SK-N-SH treated with all-trans-retinoic acid at 6 μM for 48 hours (cell line): ENCODE measurements around the gene SEPTIN7.

Experiments
- ATAC-seq: fragments of 200-7000 bp; cut with Tn5 transposase; 3 replicates; pipeline ENCODE4 v1.9.1; 2020; ENCODE audit warnings: mild to moderate bottlenecking, moderate library complexity
- ARNTL ChIP-seq: fragments of 450-650 bp; formaldehyde crosslinking; IDR thresholded peaks from 2 replicates; pipeline ENCODE4 v1.5.0; 2020; ENCODE audit warnings: low read depth, mild to moderate bottlenecking, moderate library complexity, borderline replicate concordance
- CREB5 ChIP-seq: fragments of 250-450 bp; sonication (Bioruptor Pico); IDR thresholded peaks from 2 replicates; pipeline ENCODE4 v1.5.1; 2020; ENCODE audit warnings: low read depth, mild to moderate bottlenecking, moderate library complexity
- CSDC2 ChIP-seq: fragments of 250-450 bp; sonication (Bioruptor Pico); IDR thresholded peaks from 2 replicates; pipeline ENCODE4 v1.5.0; 2020; ENCODE audit warnings: mild to moderate bottlenecking, moderate library complexity
- CSRNP3 ChIP-seq: fragments of 250-450 bp; sonication (Bioruptor Pico); IDR thresholded peaks from 2 replicates; pipeline ENCODE4 v1.5.1; 2021; ENCODE audit warnings: mild to moderate bottlenecking, moderate library complexity
- ESRRG ChIP-seq: fragments of 250-450 bp; sonication (Bioruptor Pico); IDR thresholded peaks from 2 replicates; pipeline ENCODE4 v1.6.1; 2021; ENCODE audit warnings: mild to moderate bottlenecking
- GLIS3 ChIP-seq: fragments of 250-450 bp; sonication (Bioruptor Pico); IDR thresholded peaks from 2 replicates; pipeline ENCODE4 v1.5.0; 2020; ENCODE audit warnings: mild to moderate bottlenecking, moderate library complexity
- ISL1 ChIP-seq: fragments of 250-450 bp; sonication (Bioruptor Pico); IDR thresholded peaks from 2 replicates; pipeline ENCODE4 v2.1.2; 2022; ENCODE audit warnings: mild to moderate bottlenecking, moderate library complexity
- OSR1 ChIP-seq: fragments of 250-450 bp; sonication (Bioruptor Pico); IDR thresholded peaks from 2 replicates; pipeline ENCODE4 v1.8.0; 2022; ENCODE audit warnings: moderate library complexity, mild to moderate bottlenecking, inconsistent platforms
- PATZ1 ChIP-seq: fragments of 250-450 bp; sonication (Bioruptor Pico); IDR thresholded peaks from 2 replicates; pipeline ENCODE4 v1.8.0; 2020; ENCODE audit warnings: mild to moderate bottlenecking, moderate library complexity, borderline replicate concordance
- POU6F1 ChIP-seq: fragments of 250-450 bp; sonication (Bioruptor Pico); IDR thresholded peaks from 2 replicates; pipeline ENCODE4 v1.8.0; 2021; ENCODE audit warnings: low read depth, mild to moderate bottlenecking, moderate library complexity, borderline replicate concordance
- PPARA ChIP-seq: fragments of 250-450 bp; sonication (Bioruptor Pico); IDR thresholded peaks from 2 replicates; pipeline ENCODE4 v1.5.0; 2020; ENCODE audit warnings: mild to moderate bottlenecking, borderline replicate concordance
- RARB ChIP-seq: fragments of 250-450 bp; sonication (Bioruptor Pico); IDR thresholded peaks from 2 replicates; pipeline ENCODE4 v1.8.0; 2021; ENCODE audit warnings: mild to moderate bottlenecking, moderate library complexity
- SNAI2 ChIP-seq: fragments of 250-450 bp; sonication (Bioruptor Pico); IDR thresholded peaks from 2 replicates; pipeline ENCODE4 v1.5.0; 2020; ENCODE audit warnings: mild to moderate bottlenecking, moderate library complexity
- TCF4 ChIP-seq: fragments of 250-450 bp; sonication (Bioruptor Pico); IDR thresholded peaks from 2 replicates; pipeline ENCODE4 v1.8.0; 2021; ENCODE audit warnings: mild to moderate bottlenecking, moderate library complexity, borderline replicate concordance
- TOX ChIP-seq: fragments of 250-450 bp; sonication (Bioruptor Pico); IDR thresholded peaks from 2 replicates; pipeline ENCODE4 v1.8.0; 2021; ENCODE audit warnings: mild to moderate bottlenecking, moderate library complexity, borderline replicate concordance
- TSHZ2 ChIP-seq: fragments of 250-450 bp; sonication (Bioruptor Pico); IDR thresholded peaks from 2 replicates; pipeline ENCODE4 v1.5.0; 2020; ENCODE audit warnings: mild to moderate bottlenecking, moderate library complexity
- ZC3H10 ChIP-seq: fragments of 250-450 bp; sonication (Bioruptor Pico); IDR thresholded peaks from 2 replicates; pipeline ENCODE4 v1.5.1; 2021; ENCODE audit warnings: mild to moderate bottlenecking, moderate library complexity
- ZFP3 ChIP-seq: fragments of 250-450 bp; sonication (Bioruptor Pico); IDR thresholded peaks from 2 replicates; pipeline ENCODE4 v1.5.0; 2020; ENCODE audit warnings: mild to moderate bottlenecking, moderate library complexity
- ZNF565 ChIP-seq: fragments of 450-650 bp; formaldehyde crosslinking; conservative IDR thresholded peaks from 2 replicates; pipeline ENCODE4 v1.5.0; 2020; ENCODE audit warnings: low read depth, mild to moderate bottlenecking, moderate library complexity
- ZNF70 ChIP-seq: fragments of 450-650 bp; formaldehyde crosslinking; IDR thresholded peaks from 2 replicates; pipeline ENCODE4 v1.5.0; 2020; ENCODE audit warnings: mild to moderate bottlenecking, moderate library complexity
- ZNF8 ChIP-seq: fragments of 450-650 bp; formaldehyde crosslinking; IDR thresholded peaks from 2 replicates; pipeline ENCODE4 v1.5.0; 2020; ENCODE audit warnings: mild to moderate bottlenecking, moderate library complexity

The SEPTIN7 gene

GRCh38 chr7:35823440-35823839 lies 22.6 kb downstream of the SEPTIN7 start (continued):
- no peak for TF ChIP-seq POU6F1 (CRISPR knock-in tag)

- peak; percentile 42; the same call in 1 of the 3 replicates for ATAC-seq
- no peak for TF ChIP-seq ZFP3
- no peak for TF ChIP-seq SNAI2 (CRISPR knock-in tag)
- peak; percentile 50; the same call in 1 of the 2 replicates for TF ChIP-seq ISL1
- TF ChIP-seq CREB5 (CRISPR knock-in tag): no peak
- TF ChIP-seq ZNF565: no peak
Measured at GRCh38 chr7:35825974-35826373, 25.1 kb downstream of the SEPTIN7 start.

GRCh38 chr7:35826751-35827150 lies 25.9 kb downstream of the SEPTIN7 start:
- no peak for TF ChIP-seq ZC3H10 (CRISPR knock-in tag)
- no peak for TF ChIP-seq CSRNP3 (CRISPR knock-in tag)
- no peak for TF ChIP-seq OSR1 (CRISPR knock-in tag)
- TF ChIP-seq TCF4 (CRISPR knock-in tag): no peak
- no peak for TF ChIP-seq ZNF70
- no peak for TF ChIP-seq PPARA
- TF ChIP-seq TOX (CRISPR knock-in tag): no peak
- no peak for TF ChIP-seq SNAI2 (CRISPR knock-in tag)
- TF ChIP-seq RARB (CRISPR knock-in tag): no peak
- TF ChIP-seq ZNF565: no peak
- TF ChIP-seq ESRRG (CRISPR knock-in tag): no peak
- no peak for TF ChIP-seq GLIS3
- TF ChIP-seq CSDC2 (CRISPR knock-in tag): no peak
- TF ChIP-seq ZNF8 (CRISPR knock-in tag): no peak
- no peak for TF ChIP-seq PATZ1 (CRISPR knock-in tag)
- TF ChIP-seq TSHZ2 (CRISPR knock-in tag): no peak
- no peak for TF ChIP-seq ZFP3
- TF ChIP-seq POU6F1 (CRISPR knock-in tag): no peak
- no peak for TF ChIP-seq ARNTL
- no peak for ATAC-seq
